NCI-H1417 (cell line): ENCODE measurements around the gene NUAK2.
A peak's percentile ranks its signal among the peaks of the same experiment; 100 is the strongest.

Experiments used
- DNase-seq, 3 experiments: peaks; one replicate each; lab custom pipeline; 2025; lab: John Stamatoyannopoulos, UW

The NUAK2 gene

GRCh38 chr1:205319081-205320018 lies 2.2 kb downstream of the NUAK2 start:
- DNase-seq: peak; percentile 17 to 84 (median 58)

- DNase-seq: peak; percentile 65 to 90 (median 80)
Measured at GRCh38 chr1:205318231-205318991, 3.1 kb downstream of the NUAK2 start.

GRCh38 chr1:205317311-205317917 lies 4.1 kb downstream of the NUAK2 start:
- DNase-seq: peak; percentile 87 to 99 (median 96)

- DNase-seq: peak in 1 of 3 experiments; percentile 16
Measured at GRCh38 chr1:205316161-205316566, 5.4 kb downstream of the NUAK2 start.

GRCh38 chr1:205315008-205315618 lies 6.4 kb downstream of the NUAK2 start:
- peak in 1 of 3 experiments; percentile 27 for DNase-seq

- peak; percentile 52 to 82 (median 59) for DNase-seq
Measured at GRCh38 chr1:205313563-205314308, 7.8 kb downstream of the NUAK2 start.

GRCh38 chr1:205312866-205313562 lies 8.5 kb downstream of the NUAK2 start:
- no peak for DNase-seq

GRCh38 chr1:205310976-205311704 lies 10.4 kb downstream of the NUAK2 start:
- DNase-seq: no peak

- DNase-seq: no peak
Measured at GRCh38 chr1:205309741-205310140, 11.8 kb downstream of the NUAK2 start.

GRCh38 chr1:205306929-205307566 lies 14.5 kb downstream of the NUAK2 start:
- no peak for DNase-seq

- no peak for DNase-seq
Measured at GRCh38 chr1:205304695-205305070, 16.9 kb downstream of the NUAK2 start.

- DNase-seq: no peak
Measured at GRCh38 chr1:205304046-205304694, 17.4 kb downstream of the NUAK2 start.

- no peak for DNase-seq
Measured at GRCh38 chr1:205303247-205303888, 18.2 kb downstream of the NUAK2 start.

GRCh38 chr1:205301842-205302588 lies 19.5 kb downstream of the NUAK2 start:
- DNase-seq: no peak

- peak; percentile 28 to 85 (median 63) for DNase-seq
Measured at GRCh38 chr1:205301205-205301821, 20.2 kb downstream of the NUAK2 start.

- no peak for DNase-seq
Measured at GRCh38 chr1:205300149-205300548, 21.4 kb downstream of the NUAK2 start.
